Measurements from ENCODE around the gene CORO2B. TPM values are rescaled to one million over a fixed set of nuclear protein-coding genes. Genes with fewer than 3 reads are reported as not detected.

CORO2B gene, protein sequence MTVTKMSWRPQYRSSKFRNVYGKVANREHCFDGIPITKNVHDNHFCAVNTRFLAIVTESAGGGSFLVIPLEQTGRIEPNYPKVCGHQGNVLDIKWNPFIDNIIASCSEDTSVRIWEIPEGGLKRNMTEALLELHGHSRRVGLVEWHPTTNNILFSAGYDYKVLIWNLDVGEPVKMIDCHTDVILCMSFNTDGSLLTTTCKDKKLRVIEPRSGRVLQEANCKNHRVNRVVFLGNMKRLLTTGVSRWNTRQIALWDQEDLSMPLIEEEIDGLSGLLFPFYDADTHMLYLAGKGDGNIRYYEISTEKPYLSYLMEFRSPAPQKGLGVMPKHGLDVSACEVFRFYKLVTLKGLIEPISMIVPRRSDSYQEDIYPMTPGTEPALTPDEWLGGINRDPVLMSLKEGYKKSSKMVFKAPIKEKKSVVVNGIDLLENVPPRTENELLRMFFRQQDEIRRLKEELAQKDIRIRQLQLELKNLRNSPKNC
- total RNA-seq = under 1 TPM; 0.09 to 0.11 TPM

DNA sequence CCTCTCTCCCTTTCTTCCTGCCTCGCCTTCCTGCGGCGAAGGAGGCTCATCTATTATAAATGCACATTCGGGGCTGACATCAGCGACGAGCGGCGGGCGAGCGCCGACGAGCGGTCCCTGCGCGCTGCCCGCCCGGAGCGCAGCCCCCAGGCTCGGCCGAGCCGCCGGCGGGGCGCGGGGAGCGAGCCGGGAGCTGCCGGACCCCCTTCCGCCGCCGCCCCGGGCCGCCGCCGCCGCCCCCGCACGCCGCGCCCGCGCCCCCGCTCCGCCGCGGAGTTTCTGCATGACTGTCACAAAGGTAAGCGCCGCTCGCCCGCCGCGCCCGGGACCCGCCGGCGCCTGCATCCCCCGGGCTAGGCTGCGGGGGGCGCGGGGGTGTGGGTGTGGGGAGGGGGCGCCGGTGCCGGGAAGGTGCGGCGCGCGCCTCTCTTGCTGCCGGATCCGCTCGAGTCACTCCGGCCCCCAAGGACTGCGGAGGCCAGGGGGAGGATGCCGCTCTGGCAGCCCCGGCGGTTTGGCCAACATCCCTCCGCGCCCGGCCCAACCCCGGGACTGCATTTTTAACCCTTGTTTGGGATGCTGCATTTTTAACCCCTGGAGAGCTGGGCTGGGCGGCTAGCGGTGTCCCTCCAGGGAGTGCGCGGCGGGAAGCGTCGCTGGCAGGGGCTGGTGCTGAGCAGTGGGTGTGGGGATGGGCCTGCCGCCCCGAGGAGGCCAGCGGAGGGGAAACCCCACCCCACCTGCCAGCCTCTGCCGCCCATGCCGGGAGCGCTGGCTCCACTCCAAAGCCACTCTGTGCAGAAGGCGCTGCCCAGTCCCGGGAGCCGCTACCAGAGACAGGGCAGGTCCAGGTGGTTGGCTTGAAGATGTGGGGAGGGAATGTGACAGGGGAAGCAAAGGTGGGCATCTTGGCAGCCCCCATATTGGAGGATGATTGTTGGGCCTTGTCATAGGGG lies at the start of gene CORO2B:
CORO2B (plus strand) TSS at position 14 of the 956 bp plus-strand sequence; CDS start at position 284, 270 bp downstream.
- peak; percentile 31 for ATAC-seq
- peak within 1 kb of the TSS; percentile 44 for H3K4me3 Mint-ChIP-seq
- peaks cover 6% of the 10 kb centered on the region for H3K4me1 Mint-ChIP-seq
- no peaks in the 10 kb centered on the region for H3K36me3 Mint-ChIP-seq (ENCODE audit: low read depth)
- ChIA-PET CTCF (no interaction called here), POLR2A (no interaction called here)
- no peaks in the 10 kb centered on the region for H3K9me3 Mint-ChIP-seq (ENCODE audit: low read depth)
- intact Hi-C loops (cut with DNase I, micrococcal nuclease) = no loop called here
- peak; percentile 52 for DNase-seq
- peaks cover 37% of the 10 kb centered on the region for H3K27me3 Mint-ChIP-seq
- no peak within 1 kb of the TSS for H3K27ac Mint-ChIP-seq

DNA sequence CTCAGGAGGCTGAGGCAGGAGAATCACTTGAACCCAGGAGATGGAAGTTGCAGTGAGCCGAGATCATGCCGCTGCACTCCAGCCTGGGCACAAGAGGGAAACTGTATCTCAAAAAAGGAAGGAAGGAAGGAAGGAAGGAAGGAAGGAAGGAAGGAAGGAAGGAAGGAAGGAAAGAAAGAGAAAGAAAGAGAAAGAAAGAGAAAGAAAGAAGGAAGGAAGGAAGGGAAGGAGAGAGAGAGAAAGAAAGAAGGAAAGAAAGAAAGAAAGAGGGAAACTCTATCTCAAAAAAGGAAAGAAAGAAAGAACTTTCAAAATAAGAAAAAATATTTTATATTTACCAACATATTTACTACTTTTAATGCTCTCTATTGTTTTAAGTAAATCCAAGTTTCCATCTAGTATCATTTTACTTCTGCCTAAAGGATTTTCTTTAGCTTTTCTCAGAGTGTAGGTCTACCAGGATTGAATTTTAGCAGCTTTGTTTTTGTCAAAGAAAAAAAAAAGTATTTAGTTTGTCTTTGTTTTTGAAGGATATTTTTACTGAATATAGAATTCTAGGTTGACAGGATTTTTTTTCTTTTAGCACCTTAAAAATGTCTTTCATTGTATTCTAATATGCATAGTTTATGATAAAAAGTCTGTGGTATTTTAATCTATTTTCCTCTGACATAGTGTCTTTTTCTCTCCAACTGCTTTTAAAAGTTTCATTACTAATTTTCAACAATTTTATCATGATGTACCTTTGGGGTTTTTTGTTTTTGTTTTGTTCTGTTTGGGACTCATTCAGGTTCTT lies 47.2 kb upstream of the CORO2B start:
- ChIA-PET CTCF (interaction anchor here (0.6 kb wide), 1 partner anchor 21 kb away, joined by 3 read pairs; no protein-coding TSS in a partner anchor), POLR2A (no interaction called here)
- Mint-ChIP-seq H3K36me3 (ENCODE audit: low read depth) (peaks cover 2% of the 10 kb centered on the region), H3K4me3 (no peak overlapping the region), H3K9me3 (ENCODE audit: low read depth) (peaks cover 10% of the 10 kb centered on the region), H3K27me3 (peaks cover 7% of the 10 kb centered on the region), H3K27ac (no peak overlapping the region), H3K4me1 (peaks cover 15% of the 10 kb centered on the region)
- ATAC-seq = no peak
- intact Hi-C loops (cut with DNase I, micrococcal nuclease) = no loop called here
- DNase-seq = no peak

DNA sequence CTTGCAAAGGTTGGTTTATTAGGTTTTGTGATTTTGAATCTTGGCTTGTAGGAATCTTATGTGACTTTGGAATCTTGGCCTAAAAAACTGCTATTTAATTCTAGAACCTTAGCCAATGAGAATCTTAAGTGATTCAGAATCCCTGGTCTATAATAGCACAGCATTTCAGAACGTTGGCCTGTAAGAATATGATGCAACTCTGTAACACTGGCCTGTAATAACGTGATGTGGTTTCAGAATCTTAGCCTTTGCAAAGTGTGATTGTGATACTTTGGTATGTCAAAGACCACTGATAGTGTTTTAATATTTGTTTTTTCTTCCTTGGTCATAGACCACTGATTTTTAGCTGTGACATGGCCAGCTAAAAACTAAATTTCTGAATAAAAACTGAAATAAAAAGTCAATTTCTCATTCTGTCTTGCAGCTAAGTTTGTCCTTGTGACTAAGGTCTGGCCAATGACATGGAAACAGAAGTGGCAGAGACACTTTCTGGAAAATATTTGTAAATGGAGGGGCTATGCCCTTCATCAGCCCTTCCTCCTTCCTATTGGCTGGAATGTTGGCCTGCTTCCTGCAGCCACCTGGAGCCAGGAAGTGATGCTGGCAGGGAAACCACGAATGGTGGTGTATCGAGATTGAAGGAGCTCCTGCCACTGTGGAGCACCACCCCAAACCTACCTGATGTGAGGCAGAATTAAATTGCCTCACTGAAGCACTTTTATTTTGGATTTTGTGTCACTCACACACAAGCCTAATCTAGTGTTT lies 42.3 kb upstream of the CORO2B start:
- DNase-seq (no peak), ATAC-seq (no peak)
- peaks cover 6% of the 10 kb centered on the region for H3K27me3 Mint-ChIP-seq
- no peaks in the 10 kb centered on the region for H3K36me3 Mint-ChIP-seq (ENCODE audit: low read depth)
- ChIA-PET CTCF (interaction anchor here (0.7 to 1.4 kb wide), 2 partner anchors 14 to 23 kb away, joined by 3 to 4 read pairs; no protein-coding TSS in a partner anchor), POLR2A (no interaction called here)
- H3K4me3 Mint-ChIP-seq = no peak overlapping the region
- H3K9me3 Mint-ChIP-seq (ENCODE audit: low read depth) = peaks cover 7% of the 10 kb centered on the region
- no peak overlapping the region for H3K27ac Mint-ChIP-seq
- H3K4me1 Mint-ChIP-seq = no peaks in the 10 kb centered on the region
- intact Hi-C loops (cut with DNase I, micrococcal nuclease) = no loop called here

DNA sequence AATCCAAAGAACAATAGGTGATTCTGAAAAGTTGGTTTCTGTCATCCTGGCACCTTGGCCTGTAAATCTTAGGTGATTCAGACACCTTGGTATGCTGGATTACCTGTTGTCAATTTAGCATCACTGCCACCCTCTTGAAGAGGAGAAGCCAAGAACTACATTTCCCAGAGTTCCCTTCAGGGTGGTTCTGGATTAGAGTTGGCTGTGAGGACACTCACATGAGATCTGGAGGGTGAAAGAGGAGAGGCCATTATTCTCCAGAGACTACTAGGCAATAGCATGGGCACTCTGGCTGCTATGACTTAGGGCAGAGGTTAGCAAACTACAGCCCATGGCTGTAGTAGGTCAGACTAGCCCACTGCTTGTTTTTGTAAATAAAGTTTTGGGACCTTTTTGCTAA lies 41.7 kb upstream of the CORO2B start:
- Mint-ChIP-seq H3K9me3 (ENCODE audit: low read depth) (peaks cover 5% of the 10 kb centered on the region), H3K4me3 (no peak overlapping the region), H3K36me3 (ENCODE audit: low read depth) (no peaks in the 10 kb centered on the region), H3K4me1 (no peaks in the 10 kb centered on the region), H3K27me3 (peaks cover 9% of the 10 kb centered on the region), H3K27ac (no peak overlapping the region)
- intact Hi-C loops (cut with DNase I, micrococcal nuclease) = no loop called here
- ChIA-PET CTCF (interaction anchor here (0.7 to 1.4 kb wide), 2 partner anchors 13 to 22 kb away, joined by 3 to 4 read pairs; no protein-coding TSS in a partner anchor), POLR2A (no interaction called here)
- DNase-seq (no peak), ATAC-seq (no peak)

DNA sequence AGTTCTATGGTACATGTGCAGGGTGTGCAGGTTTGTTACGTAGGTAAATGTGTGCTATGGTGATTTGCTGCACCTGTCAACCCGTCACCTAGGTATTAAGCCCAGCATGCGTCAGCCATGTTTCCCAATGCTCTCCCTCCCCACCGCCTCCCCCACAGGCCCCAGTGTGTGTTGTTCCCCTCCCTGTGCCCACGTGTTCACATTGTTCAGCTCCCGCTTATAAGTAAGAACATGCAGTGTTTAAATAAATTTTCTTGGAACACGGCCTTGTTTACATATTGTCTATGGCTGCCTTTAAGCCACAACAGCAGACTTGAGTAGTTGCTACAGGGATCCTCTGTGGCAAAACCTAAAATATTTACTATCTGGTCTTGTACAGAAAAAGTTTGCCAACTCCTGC lies 41.3 kb upstream of the CORO2B start:
- no peak overlapping the region for H3K27ac Mint-ChIP-seq
- H3K27me3 Mint-ChIP-seq = peaks cover 9% of the 10 kb centered on the region
- H3K4me1 Mint-ChIP-seq = no peaks in the 10 kb centered on the region
- ATAC-seq (no peak), DNase-seq (no peak)
- intact Hi-C loops (cut with DNase I, micrococcal nuclease) = no loop called here
- CTCF ChIA-PET = interaction anchor here (0.6 to 1.9 kb wide), 3 partner anchors 13 to 284 kb away, joined by 4 to 9 read pairs (median 4); no protein-coding TSS in a partner anchor
- POLR2A ChIA-PET = no interaction called here
- H3K4me3 Mint-ChIP-seq = no peak overlapping the region
- H3K9me3 Mint-ChIP-seq (ENCODE audit: low read depth) = peaks cover under 1% of the 10 kb centered on the region
- H3K36me3 Mint-ChIP-seq (ENCODE audit: low read depth) = no peaks in the 10 kb centered on the region

DNA sequence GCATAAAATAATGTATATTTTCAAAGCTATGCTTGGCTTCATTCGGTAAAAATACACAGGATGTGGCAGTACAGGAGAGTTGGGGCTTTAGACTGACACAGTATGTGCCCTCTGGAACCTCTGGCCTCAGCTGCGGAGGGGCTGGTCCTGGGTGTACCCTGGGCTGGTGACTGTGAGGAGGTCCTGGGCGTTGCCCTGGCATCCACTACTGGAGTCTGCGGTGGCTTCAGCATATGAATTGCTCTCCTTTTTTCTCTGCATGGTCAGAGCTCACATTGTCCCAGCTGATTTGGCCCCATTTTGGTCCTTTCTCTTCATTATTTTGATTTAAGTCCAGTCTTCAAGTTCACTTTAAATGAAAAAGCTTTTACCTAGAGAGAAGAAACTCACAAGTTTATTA lies 40.5 kb upstream of the CORO2B start:
- Mint-ChIP-seq H3K27ac (no peak overlapping the region), H3K36me3 (ENCODE audit: low read depth) (no peaks in the 10 kb centered on the region), H3K27me3 (peaks cover 9% of the 10 kb centered on the region), H3K4me3 (no peak overlapping the region), H3K4me1 (no peaks in the 10 kb centered on the region), H3K9me3 (ENCODE audit: low read depth) (no peaks in the 10 kb centered on the region)
- DNase-seq (no peak), ATAC-seq (no peak)
- intact Hi-C loops (cut with DNase I, micrococcal nuclease) = no loop called here
- ChIA-PET CTCF (interaction anchor here (0.6 to 1.9 kb wide), 7 partner anchors 11 to 665 kb away, joined by 3 to 19 read pairs (median 6); no protein-coding TSS in a partner anchor), POLR2A (interaction anchor here (0.7 kb wide), 1 partner anchor 386 kb away, joined by 4 read pairs; no protein-coding TSS in a partner anchor)

DNA sequence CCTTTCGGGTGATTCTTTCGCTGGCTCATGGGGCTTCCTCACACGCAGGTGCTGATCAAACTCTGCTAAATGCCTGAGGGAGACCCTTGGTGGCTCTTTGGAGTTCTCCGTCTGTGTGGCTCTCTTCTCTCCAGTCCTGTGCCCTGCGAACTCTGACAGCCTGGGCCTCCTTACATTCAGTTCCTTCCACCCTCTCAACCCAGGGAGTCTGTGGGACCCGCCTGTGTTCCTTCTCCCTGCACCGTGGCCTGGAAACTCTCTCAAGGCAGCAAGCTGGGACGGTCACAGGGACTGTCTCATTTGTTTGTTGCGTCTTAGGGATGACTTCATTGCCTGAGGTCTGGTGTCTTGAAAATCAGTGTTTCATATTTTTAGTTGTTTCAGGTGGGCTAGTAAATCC lies 37.0 kb upstream of the CORO2B start:
- no peaks in the 10 kb centered on the region for H3K4me1 Mint-ChIP-seq
- H3K4me3 Mint-ChIP-seq = no peak overlapping the region
- intact Hi-C loops (cut with DNase I, micrococcal nuclease) = no loop called here
- H3K36me3 Mint-ChIP-seq (ENCODE audit: low read depth) = no peaks in the 10 kb centered on the region
- H3K27me3 Mint-ChIP-seq = peaks cover 9% of the 10 kb centered on the region
- no peak overlapping the region for H3K27ac Mint-ChIP-seq
- no peaks in the 10 kb centered on the region for H3K9me3 Mint-ChIP-seq (ENCODE audit: low read depth)
- DNase-seq (no peak), ATAC-seq (no peak)
- ChIA-PET POLR2A (no interaction called here), CTCF (interaction anchor here (0.7 to 1.9 kb wide), 6 partner anchors 8 to 235 kb away, joined by 3 to 8 read pairs (median 4); no protein-coding TSS in a partner anchor)

DNA sequence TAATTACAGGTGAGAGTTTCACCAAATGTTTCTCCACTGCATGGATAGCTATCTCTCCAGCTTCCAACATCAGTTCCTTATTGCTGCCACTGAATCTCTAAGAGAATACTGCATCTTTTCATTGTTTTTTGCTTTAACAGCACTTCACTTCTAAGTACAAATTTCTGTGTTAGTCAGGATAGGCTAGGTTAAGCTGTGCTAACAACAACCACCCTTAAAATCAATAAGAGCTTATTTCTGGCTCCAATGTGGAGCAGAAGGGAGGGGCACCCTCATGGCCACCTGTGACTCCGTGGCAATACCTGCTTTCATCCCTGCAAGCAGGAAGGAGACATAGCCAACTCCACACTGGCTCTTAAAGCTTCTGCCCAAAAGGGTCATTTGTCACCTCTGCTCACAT lies 36.4 kb upstream of the CORO2B start:
- no peak for ATAC-seq
- ChIA-PET CTCF (interaction anchor here (0.9 to 1.9 kb wide), 5 partner anchors 8 to 101 kb away, joined by 3 to 8 read pairs (median 3); no protein-coding TSS in a partner anchor), POLR2A (no interaction called here)
- no peak overlapping the region for H3K4me3 Mint-ChIP-seq
- intact Hi-C loops (cut with DNase I, micrococcal nuclease) = no loop called here
- no peak for DNase-seq
- H3K4me1 Mint-ChIP-seq = no peaks in the 10 kb centered on the region
- H3K36me3 Mint-ChIP-seq (ENCODE audit: low read depth) = no peaks in the 10 kb centered on the region
- H3K27me3 Mint-ChIP-seq = peaks cover 9% of the 10 kb centered on the region
- H3K27ac Mint-ChIP-seq = no peak overlapping the region
- H3K9me3 Mint-ChIP-seq (ENCODE audit: low read depth) = no peaks in the 10 kb centered on the region

DNA sequence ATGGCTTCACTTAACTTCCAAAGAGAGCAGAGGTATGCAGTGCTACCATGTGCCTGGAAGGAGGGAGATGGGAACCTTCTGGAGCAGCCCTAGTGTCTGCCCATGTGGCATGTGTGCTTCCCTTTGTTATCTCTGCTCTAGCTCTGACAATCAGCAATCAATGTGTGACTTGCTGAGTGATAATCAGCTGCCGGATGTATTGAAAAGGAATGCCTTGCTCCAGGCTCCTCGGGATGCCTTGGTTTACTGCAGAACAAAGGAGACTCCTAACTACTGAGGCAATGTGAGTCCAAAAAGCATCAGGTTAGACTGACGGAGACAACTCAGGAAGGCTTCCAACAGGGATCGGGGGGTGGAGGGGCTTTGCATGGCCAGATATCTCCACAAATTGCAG lies 36.0 kb upstream of the CORO2B start:
- POLR2A ChIA-PET = no interaction called here
- no peaks in the 10 kb centered on the region for H3K9me3 Mint-ChIP-seq (ENCODE audit: low read depth)
- H3K4me3 Mint-ChIP-seq = no peak overlapping the region
- H3K4me1 Mint-ChIP-seq = no peaks in the 10 kb centered on the region
- H3K27ac Mint-ChIP-seq = no peak overlapping the region
- CTCF ChIA-PET = interaction anchor here (0.9 to 1.9 kb wide), 5 partner anchors 7 to 101 kb away, joined by 3 to 8 read pairs (median 3); no protein-coding TSS in a partner anchor
- no peaks in the 10 kb centered on the region for H3K36me3 Mint-ChIP-seq (ENCODE audit: low read depth)
- no peak for DNase-seq
- intact Hi-C loops (cut with DNase I, micrococcal nuclease) = no loop called here
- no peak for ATAC-seq
- peaks cover 9% of the 10 kb centered on the region for H3K27me3 Mint-ChIP-seq

Data from activated CD4-positive, alpha-beta T cell treated with anti-CD3 and anti-CD28 coated beads for 36 hours (primary cell).